ENCODE measurements around the gene MXD4. TPM values are rescaled to one million over a fixed set of nuclear protein-coding genes. Genes with fewer than 3 reads are reported as not detected.
A peak's percentile ranks its signal among the peaks of the same experiment; 100 is the strongest.

Gene MXD4
- total and polyA plus RNA-seq, 2 of the 13 experiments (the other 11 are each of a cell fraction or from before 2014, with no cell fraction given) = 29.0 to 31.3 TPM

DNA sequence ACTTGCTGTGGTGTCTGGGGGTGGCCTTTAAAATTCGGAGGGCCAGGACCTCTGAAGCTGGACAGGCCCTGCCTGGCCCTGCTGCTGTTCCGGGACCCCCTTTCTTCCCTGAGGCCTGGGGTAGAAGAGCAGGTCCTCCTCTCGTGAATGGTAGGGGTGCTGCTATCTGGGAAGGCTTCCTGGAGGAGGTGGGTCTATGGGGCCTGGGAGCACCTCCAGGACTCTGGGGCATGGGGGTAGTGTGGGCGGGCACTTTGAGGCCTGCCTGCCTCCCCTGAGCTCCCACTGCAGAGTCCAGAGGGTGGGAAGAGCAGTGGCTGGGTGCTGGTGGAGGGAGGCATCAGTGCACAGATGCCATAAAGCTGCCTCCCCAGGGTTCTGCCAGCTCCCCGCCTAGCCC is 4.9 kb upstream of the MXD4 start:
- FAIRE-seq = no peak
- Histone ChIP-seq H3K79me2 (ENCODE audit: insufficient read depth, low read length) (no peaks in the 10 kb centered on the region), H3K27me3 (ENCODE audit: control insufficient read depth in 1 of 2, insufficient read depth in 2 of 2, low read length in 2 of 2) (peaks cover 22 to 63% of the 10 kb centered on the region in 2 experiments; a peak in 4 of 5 replicates), H3K27ac (ENCODE audit: extremely low read length, insufficient read depth, low read length) (no peak overlapping the region), H4K20me1 (ENCODE audit: insufficient read depth, low read length) (no peaks in the 10 kb centered on the region), H3K36me3 (replicated peaks in 1 of 2; ENCODE audit: control insufficient read depth in 1 of 2, insufficient read depth in 2 of 2, low read length in 2 of 2) (no peaks in the 10 kb centered on the region), H3K9ac (ENCODE audit: insufficient read depth, low read depth, low read length) (no peak overlapping the region), H3K4me2 (ENCODE audit: low read depth, low read length) (no peak overlapping the region), H3K9me3 (ENCODE audit: low read length) (no peaks in the 10 kb centered on the region), H2AFZ (ENCODE audit: low read length) (no peak overlapping the region), H3K4me3 (replicated peaks in 1 of 3; ENCODE audit: insufficient read depth in 1 of 3, low read depth in 2 of 3, low read length in 3 of 3) (no peak overlapping the region), H3K4me1 (ENCODE audit: insufficient read depth, low read length) (peaks cover 14% of the 10 kb centered on the region)
- in situ Hi-C loops (cut with HindIII; ENCODE audit: extremely low pct_ligation_motif_present, low pct_unique_long_range_greater_than_20kb) (no loop called here), intact Hi-C loops (cut with micrococcal nuclease; ENCODE audit: unreplicated experiment) (no loop called here)
- WGBS (ENCODE audit: low lambda C conversion rate) = 14% methylated on average over 4 of the region's 5 CpGs
- 0 out of 2 replicates have a peak, but pooled peaks have one; percentile 37 for TF ChIP-seq ZMYM3 (CRISPR knock-in tag; IDR thresholded peaks at IDR 0.05)
- TF ChIP-seq ZFX (CRISPR knock-in tag; IDR thresholded peaks at IDR 0.05; ENCODE audit: low read depth) = no peak
- TF ChIP-seq, protein P1, sequence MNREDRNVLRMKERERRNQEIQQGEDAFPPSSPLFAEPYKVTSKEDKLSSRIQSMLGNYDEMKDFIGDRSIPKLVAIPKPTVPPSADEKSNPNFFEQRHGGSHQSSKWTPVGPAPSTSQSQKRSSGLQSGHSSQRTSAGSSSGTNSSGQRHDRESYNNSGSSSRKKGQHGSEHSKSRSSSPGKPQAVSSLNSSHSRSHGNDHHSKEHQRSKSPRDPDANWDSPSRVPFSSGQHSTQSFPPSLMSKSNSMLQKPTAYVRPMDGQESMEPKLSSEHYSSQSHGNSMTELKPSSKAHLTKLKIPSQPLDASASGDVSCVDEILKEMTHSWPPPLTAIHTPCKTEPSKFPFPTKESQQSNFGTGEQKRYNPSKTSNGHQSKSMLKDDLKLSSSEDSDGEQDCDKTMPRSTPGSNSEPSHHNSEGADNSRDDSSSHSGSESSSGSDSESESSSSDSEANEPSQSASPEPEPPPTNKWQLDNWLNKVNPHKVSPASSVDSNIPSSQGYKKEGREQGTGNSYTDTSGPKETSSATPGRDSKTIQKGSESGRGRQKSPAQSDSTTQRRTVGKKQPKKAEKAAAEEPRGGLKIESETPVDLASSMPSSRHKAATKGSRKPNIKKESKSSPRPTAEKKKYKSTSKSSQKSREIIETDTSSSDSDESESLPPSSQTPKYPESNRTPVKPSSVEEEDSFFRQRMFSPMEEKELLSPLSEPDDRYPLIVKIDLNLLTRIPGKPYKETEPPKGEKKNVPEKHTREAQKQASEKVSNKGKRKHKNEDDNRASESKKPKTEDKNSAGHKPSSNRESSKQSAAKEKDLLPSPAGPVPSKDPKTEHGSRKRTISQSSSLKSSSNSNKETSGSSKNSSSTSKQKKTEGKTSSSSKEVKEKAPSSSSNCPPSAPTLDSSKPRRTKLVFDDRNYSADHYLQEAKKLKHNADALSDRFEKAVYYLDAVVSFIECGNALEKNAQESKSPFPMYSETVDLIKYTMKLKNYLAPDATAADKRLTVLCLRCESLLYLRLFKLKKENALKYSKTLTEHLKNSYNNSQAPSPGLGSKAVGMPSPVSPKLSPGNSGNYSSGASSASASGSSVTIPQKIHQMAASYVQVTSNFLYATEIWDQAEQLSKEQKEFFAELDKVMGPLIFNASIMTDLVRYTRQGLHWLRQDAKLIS (CRISPR knock-in tag; IDR thresholded peaks at IDR 0.05) = no peak
- BruUV-seq (replicated peaks) = no TSS peak
- ChIA-PET POLR2A (interaction anchor here (0.5 kb wide), 1 partner anchor 24 kb away, joined by 3 read pairs; no protein-coding TSS in a partner anchor), CTCF (ENCODE audit: low intra/inter-chr PET ratio, low total read pairs) (no interaction called here)
- no peak for DNase-seq (ENCODE audit: low spot score)
- no peak for ATAC-seq

DNA sequence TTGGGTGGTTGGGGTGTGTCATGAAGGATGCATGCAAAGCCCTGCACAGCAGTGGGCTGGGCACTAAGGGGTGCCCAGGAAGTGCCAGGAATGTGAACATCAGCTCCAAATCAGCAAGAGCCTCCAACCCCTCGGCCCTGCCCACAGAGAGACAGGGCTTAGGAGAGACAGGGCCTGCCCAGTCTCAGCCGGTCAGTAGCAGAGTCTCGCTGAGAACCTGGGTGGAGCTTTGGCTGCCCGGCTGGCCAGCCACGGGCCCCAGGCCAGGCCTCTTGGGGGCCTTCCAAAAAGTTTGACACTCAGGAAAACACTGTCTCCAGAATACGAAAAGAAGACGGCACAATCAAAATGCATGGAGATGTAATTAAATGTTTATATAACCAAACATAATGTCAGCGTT is 4.3 kb upstream of the MXD4 start:
- no TSS peak for BruUV-seq (replicated peaks)
- Histone ChIP-seq H4K20me1 (ENCODE audit: insufficient read depth, low read length) (no peaks in the 10 kb centered on the region), H3K4me1 (ENCODE audit: insufficient read depth, low read length) (peaks cover 14% of the 10 kb centered on the region), H3K36me3 (replicated peaks in 1 of 2; ENCODE audit: control insufficient read depth in 1 of 2, insufficient read depth in 2 of 2, low read length in 2 of 2) (no peaks in the 10 kb centered on the region), H3K79me2 (ENCODE audit: insufficient read depth, low read length) (peaks cover under 1% of the 10 kb centered on the region), H3K4me2 (ENCODE audit: low read depth, low read length) (no peak overlapping the region), H3K4me3 (replicated peaks in 1 of 3; ENCODE audit: insufficient read depth in 1 of 3, low read depth in 2 of 3, low read length in 3 of 3) (no peak overlapping the region), H2AFZ (ENCODE audit: low read length) (no peak overlapping the region), H3K9me3 (ENCODE audit: low read length) (no peaks in the 10 kb centered on the region), H3K9ac (ENCODE audit: insufficient read depth, low read depth, low read length) (no peak overlapping the region), H3K27ac (ENCODE audit: extremely low read length, insufficient read depth, low read length) (no peak overlapping the region), H3K27me3 (ENCODE audit: control insufficient read depth in 1 of 2, insufficient read depth in 2 of 2, low read length in 2 of 2) (peaks cover 22 to 59% of the 10 kb centered on the region in 2 experiments; a peak in 4 of 5 replicates)
- intact Hi-C loops (cut with micrococcal nuclease; ENCODE audit: unreplicated experiment) (no loop called here), in situ Hi-C loops (cut with HindIII; ENCODE audit: extremely low pct_ligation_motif_present, low pct_unique_long_range_greater_than_20kb) (no loop called here)
- FAIRE-seq (no peak), DNase-seq (ENCODE audit: low spot score) (no peak), ATAC-seq (no peak)
- ChIA-PET CTCF (ENCODE audit: low intra/inter-chr PET ratio, low total read pairs) (no interaction called here), POLR2A (interaction anchor here (0.5 kb wide), 1 partner anchor 24 kb away, joined by 3 read pairs; no protein-coding TSS in a partner anchor)
- WGBS (ENCODE audit: low lambda C conversion rate) = 16% methylated on average over 6 of the region's 8 CpGs
- TF ChIP-seq SETDB1 (CRISPR knock-in tag; IDR thresholded peaks at IDR 0.05; ENCODE audit: borderline replicate concordance) (no peak), GABPA (IDR thresholded peaks at IDR 0.05; ENCODE audit: low read depth, low read length) (no peak), GABPA (CRISPR knock-in tag; IDR thresholded peaks at IDR 0.05; ENCODE audit: low read depth) (no peak), ZNF451 (CRISPR knock-in tag; IDR thresholded peaks at IDR 0.05) (no peak)
- TF ChIP-seq, protein P2, sequence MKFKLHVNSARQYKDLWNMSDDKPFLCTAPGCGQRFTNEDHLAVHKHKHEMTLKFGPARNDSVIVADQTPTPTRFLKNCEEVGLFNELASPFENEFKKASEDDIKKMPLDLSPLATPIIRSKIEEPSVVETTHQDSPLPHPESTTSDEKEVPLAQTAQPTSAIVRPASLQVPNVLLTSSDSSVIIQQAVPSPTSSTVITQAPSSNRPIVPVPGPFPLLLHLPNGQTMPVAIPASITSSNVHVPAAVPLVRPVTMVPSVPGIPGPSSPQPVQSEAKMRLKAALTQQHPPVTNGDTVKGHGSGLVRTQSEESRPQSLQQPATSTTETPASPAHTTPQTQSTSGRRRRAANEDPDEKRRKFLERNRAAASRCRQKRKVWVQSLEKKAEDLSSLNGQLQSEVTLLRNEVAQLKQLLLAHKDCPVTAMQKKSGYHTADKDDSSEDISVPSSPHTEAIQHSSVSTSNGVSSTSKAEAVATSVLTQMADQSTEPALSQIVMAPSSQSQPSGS (CRISPR knock-in tag; IDR thresholded peaks at IDR 0.05) = no peak

Data from HepG2 (cell line).